SK-N-SH treated with all-trans-retinoic acid at 6 μM for 48 hours (cell line): Measurements from ENCODE around the gene PLCB4.

Experiments
- ARNTL ChIP-seq: fragments of 450-650 bp; formaldehyde crosslinking; IDR thresholded peaks from 2 replicates; pipeline ENCODE4 v1.5.0; 2020; ENCODE audit warnings: low read depth, mild to moderate bottlenecking, moderate library complexity, borderline replicate concordance
- BACH2 ChIP-seq: fragments of 250-450 bp; sonication (Bioruptor Pico); IDR thresholded peaks from 2 replicates; pipeline ENCODE4 v1.9.0; 2021; ENCODE audit warnings: mild to moderate bottlenecking, borderline replicate concordance
- CREB5 ChIP-seq: fragments of 250-450 bp; sonication (Bioruptor Pico); IDR thresholded peaks from 2 replicates; pipeline ENCODE4 v1.5.1; 2020; ENCODE audit warnings: low read depth, mild to moderate bottlenecking, moderate library complexity
- CSDC2 ChIP-seq: fragments of 250-450 bp; sonication (Bioruptor Pico); IDR thresholded peaks from 2 replicates; pipeline ENCODE4 v1.5.0; 2020; ENCODE audit warnings: mild to moderate bottlenecking, moderate library complexity
- ESRRG ChIP-seq: fragments of 250-450 bp; sonication (Bioruptor Pico); IDR thresholded peaks from 2 replicates; pipeline ENCODE4 v1.6.1; 2021; ENCODE audit warnings: mild to moderate bottlenecking
- GLIS3 ChIP-seq: fragments of 250-450 bp; sonication (Bioruptor Pico); IDR thresholded peaks from 2 replicates; pipeline ENCODE4 v1.5.0; 2020; ENCODE audit warnings: mild to moderate bottlenecking, moderate library complexity
- ISL1 ChIP-seq: fragments of 250-450 bp; sonication (Bioruptor Pico); IDR thresholded peaks from 2 replicates; pipeline ENCODE4 v2.1.2; 2022; ENCODE audit warnings: mild to moderate bottlenecking, moderate library complexity
- PATZ1 ChIP-seq: fragments of 250-450 bp; sonication (Bioruptor Pico); IDR thresholded peaks from 2 replicates; pipeline ENCODE4 v1.8.0; 2020; ENCODE audit warnings: mild to moderate bottlenecking, moderate library complexity, borderline replicate concordance
- POU6F1 ChIP-seq: fragments of 250-450 bp; sonication (Bioruptor Pico); IDR thresholded peaks from 2 replicates; pipeline ENCODE4 v1.8.0; 2021; ENCODE audit warnings: low read depth, mild to moderate bottlenecking, moderate library complexity, borderline replicate concordance
- ZC3H10 ChIP-seq: fragments of 250-450 bp; sonication (Bioruptor Pico); IDR thresholded peaks from 2 replicates; pipeline ENCODE4 v1.5.1; 2021; ENCODE audit warnings: mild to moderate bottlenecking, moderate library complexity
- ZFP3 ChIP-seq: fragments of 250-450 bp; sonication (Bioruptor Pico); IDR thresholded peaks from 2 replicates; pipeline ENCODE4 v1.5.0; 2020; ENCODE audit warnings: mild to moderate bottlenecking, moderate library complexity
- ZNF565 ChIP-seq: fragments of 450-650 bp; formaldehyde crosslinking; conservative IDR thresholded peaks from 2 replicates; pipeline ENCODE4 v1.5.0; 2020; ENCODE audit warnings: low read depth, mild to moderate bottlenecking, moderate library complexity
- ZNF8 ChIP-seq: fragments of 450-650 bp; formaldehyde crosslinking; IDR thresholded peaks from 2 replicates; pipeline ENCODE4 v1.5.0; 2020; ENCODE audit warnings: mild to moderate bottlenecking, moderate library complexity

GRCh38 chr20:9457136-9457535 is 388.2 kb downstream of the PLCB4 start:
- TF ChIP-seq ISL1 (CRISPR knock-in tag): no peak
- no peak for TF ChIP-seq ZNF565 (CRISPR knock-in tag)
- TF ChIP-seq CREB5 (CRISPR knock-in tag): no peak
- TF ChIP-seq ESRRG (CRISPR knock-in tag): no peak
- no peak for TF ChIP-seq CSDC2 (CRISPR knock-in tag)
- TF ChIP-seq BACH2 (CRISPR knock-in tag): no peak
- no peak for TF ChIP-seq ZC3H10 (CRISPR knock-in tag)
- TF ChIP-seq PATZ1 (CRISPR knock-in tag): no peak
- TF ChIP-seq ARNTL (CRISPR knock-in tag): no peak
- no peak for TF ChIP-seq ZNF8 (CRISPR knock-in tag)
- TF ChIP-seq GLIS3 (CRISPR knock-in tag): no peak
- no peak for TF ChIP-seq ZFP3 (CRISPR knock-in tag)
- no peak for TF ChIP-seq POU6F1
